Liver (tissue), 9 donors: ENCODE measurements around the gene ATF4. TPM values are rescaled to one million over a fixed set of nuclear protein-coding genes. Genes with fewer than 3 reads are reported as not detected.

Experiments used
- DNase-seq: peaks from one replicate; pipeline ENCODE4 v3.0.0-alpha.2; 2017; ENCODE audit warnings: low spot score
- H3K27ac ChIP-seq, 2 donors: one replicate each; pipeline ENCODE4 v1.7.0; 2013; ENCODE audit warnings: inconsistent platforms in 2 of 2, low read length in 2 of 2, control low read depth in 1 of 2, low read depth in 1 of 2, mild to moderate bottlenecking in 1 of 2
- H3K27me3 ChIP-seq, 4 donors: one replicate each; pipeline versions ENCODE4 v1.6.1 to v1.7.0; 2013; ENCODE audit warnings: low read length in 3 of 4, inconsistent platforms in 1 of 4, mild to moderate bottlenecking in 1 of 4, moderate library complexity in 1 of 4; ENCODE audit not compliant: control insufficient read depth in 4 of 4, insufficient read depth in 4 of 4
- H3K36me3 ChIP-seq, 4 donors: one replicate each; pipeline versions ENCODE4 v1.6.1 to v1.7.0; 2013; ENCODE audit warnings: low read length in 3 of 4, mild to moderate bottlenecking in 3 of 4, low read depth in 1 of 4, moderate library complexity in 1 of 4; ENCODE audit not compliant: control insufficient read depth in 4 of 4, insufficient read depth in 3 of 4
- H3K4me1 ChIP-seq, 4 donors: one replicate each; pipeline versions ENCODE4 v1.6.1 to v1.7.0; 2013; ENCODE audit warnings: low read length in 3 of 4, mild to moderate bottlenecking in 3 of 4, moderate library complexity in 1 of 4; ENCODE audit not compliant: control insufficient read depth in 4 of 4, insufficient read depth in 4 of 4
- H3K4me3 ChIP-seq, 3 donors: one replicate each; pipeline versions ENCODE4 v1.6.1 to v1.7.0; 2013; ENCODE audit warnings: low read length in 3 of 3, control low read depth in 1 of 3, low read depth in 1 of 3, mild to moderate bottlenecking in 1 of 3
- H3K9ac ChIP-seq, 2 donors: one replicate each; pipeline ENCODE4 v1.7.0; 2013; ENCODE audit warnings: low read length in 2 of 2, mild to moderate bottlenecking in 2 of 2, moderate library complexity in 2 of 2, control low read depth in 1 of 2, low read depth in 1 of 2
- H3K9me3 ChIP-seq, 4 donors: one replicate each; pipeline versions ENCODE4 v1.6.1 to v1.7.0; 2013; ENCODE audit warnings: low read length in 3 of 4; ENCODE audit not compliant: control insufficient read depth in 4 of 4
- EGR1 ChIP-seq, 2 donors: IDR thresholded peaks; 2 replicates each; pipeline ENCODE4 v1.6.1; 2016 to 2018; ENCODE audit warnings: antibody characterized with exemption in 2 of 2, low read depth in 2 of 2
- FOXA1 ChIP-seq: IDR thresholded peaks from 2 replicates; pipeline ENCODE4 v1.6.1; 2016; ENCODE audit warnings: antibody characterized with exemption
- FOXA2 ChIP-seq: IDR thresholded peaks from 2 replicates; pipeline ENCODE4 v1.6.1; 2016; ENCODE audit warnings: antibody characterized with exemption
- GABPA ChIP-seq, 2 donors: IDR thresholded peaks in 1 of 2; conservative IDR thresholded peaks in 1 of 2; 2 replicates each; pipeline ENCODE4 v1.6.1; 2016; ENCODE audit warnings: antibody characterized with exemption in 2 of 2, mild to moderate bottlenecking in 1 of 2, moderate library complexity in 1 of 2
- HNF4A ChIP-seq, 2 donors: conservative IDR thresholded peaks; 2 replicates each; pipeline ENCODE4 v1.6.1; 2016; ENCODE audit warnings: antibody characterized with exemption in 2 of 2, mild to moderate bottlenecking in 2 of 2
- HNF4G ChIP-seq: IDR thresholded peaks from 2 replicates; pipeline ENCODE4 v1.6.1; 2016; ENCODE audit warnings: antibody characterized with exemption
- JUND ChIP-seq, 2 donors: IDR thresholded peaks; 2 replicates each; pipeline ENCODE4 v1.6.1; 2016; ENCODE audit warnings: antibody characterized with exemption in 2 of 2
- NR2F2 ChIP-seq: IDR thresholded peaks from 2 replicates; pipeline ENCODE4 v1.6.1; 2016; ENCODE audit warnings: antibody characterized with exemption
- RAD21 ChIP-seq, 2 donors: IDR thresholded peaks; 2 replicates each; pipeline ENCODE4 v1.6.1; 2016; ENCODE audit warnings: antibody characterized with exemption in 2 of 2, mild to moderate bottlenecking in 2 of 2
- RXRA ChIP-seq, 2 donors: IDR thresholded peaks; 2 replicates each; pipeline ENCODE4 v1.6.1; 2017 to 2018; ENCODE audit warnings: antibody characterized with exemption in 2 of 2, mild to moderate bottlenecking in 1 of 2
- YY1 ChIP-seq: IDR thresholded peaks from 2 replicates; pipeline ENCODE4 v1.6.1; 2016; ENCODE audit warnings: antibody characterized with exemption, mild to moderate bottlenecking
- WGBS: extraction: QIAGEN DNeasy Blood & Tissue Kit; methylation state at CpG from one replicate; pipeline ENCODE4 v1.1.7; 2013; 5-methylcytosine and 5-hydroxymethylcytosine counted together
- polyA plus RNA-seq, 2 donors: library from polyadenylated mRNA; stranded (reverse) in 1 of 2; unstranded in 1 of 2; fragments of 200-250 nt in 1 of 2; fragments of >200 nt in 1 of 2; fragmentation: Nextera tagmentation in 1 of 2; extraction: Ambion mirVana in 1 of 2; gene quantifications; one replicate each; pipeline versions ENCODE4 v1.2.1 to v1.2.3, GENCODE V29; 2013 to 2015
- total RNA-seq, 2 donors: library from RNA; depleted of rRNA; stranded (reverse); fragments of >200 nt; gene quantifications; one replicate each; pipeline ENCODE4 v1.2.3, GENCODE V29; 2014
- TF ChIP-seq, protein P1 (sequence below): IDR thresholded peaks from 2 replicates; pipeline ENCODE4 v1.6.1; 2016; ENCODE audit warnings: antibody characterized with exemption
- TF ChIP-seq, protein P2 (sequence below): IDR thresholded peaks from 2 replicates; pipeline ENCODE4 v1.6.1; 2016; ENCODE audit warnings: antibody characterized with exemption
- TF ChIP-seq, protein P3 (sequence below): IDR thresholded peaks from 2 replicates; pipeline ENCODE4 v1.6.1; 2016; ENCODE audit warnings: antibody characterized with exemption, mild to moderate bottlenecking
- TF ChIP-seq, protein P4 (sequence below): IDR thresholded peaks from 2 replicates; pipeline ENCODE4 v1.6.1; 2016; ENCODE audit warnings: antibody characterized with exemption
- donor health status: healthy.
- donor health status: healthy.
- donor health status: healthy.
- donor health status: healthy.
- donor health status: healthy.

Gene ATF4
- total and polyA plus RNA-seq, 4 donors: 112 to 211 (median 169) TPM

DNA sequence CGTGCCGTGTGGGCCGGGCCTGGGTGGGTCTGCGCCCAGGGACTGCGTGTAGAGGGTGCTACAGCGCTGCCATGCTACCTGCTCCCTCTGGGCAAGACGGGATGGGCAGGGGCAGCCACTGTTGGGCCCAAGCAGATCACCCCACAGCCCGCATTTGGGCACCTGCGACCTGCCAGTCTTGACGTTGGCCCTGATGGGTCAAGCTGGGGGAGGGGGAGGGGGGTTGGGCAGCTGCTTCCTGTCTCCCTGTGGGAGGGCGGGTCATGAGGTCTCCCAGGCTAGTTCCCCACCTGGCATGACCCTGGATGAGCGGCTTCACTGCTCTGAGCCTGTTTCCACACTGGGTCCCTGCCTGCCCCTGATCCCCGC, 15.0 kb downstream of the ATF4 start:
- Histone ChIP-seq H3K4me3 (no peak overlapping the region), H3K27me3 (no peaks in the 10 kb centered on the region), H3K36me3 (no peaks in the 10 kb centered on the region), H3K4me1 (peaks cover 9 to 26% (median 20%) of the 10 kb centered on the region in 4 donors), H3K27ac (no peak overlapping the region), H3K9ac (no peak overlapping the region), H3K9me3 (no peaks in the 10 kb centered on the region)
- no peak for DNase-seq
- WGBS: 40% methylated on average over 13 of the region's 13 CpGs
- TF ChIP-seq RXRA (IDR thresholded peaks at IDR 0.05) (no peak), YY1 (no peak), FOXA1 (no peak), HNF4G (no peak), RAD21 (IDR thresholded peaks at IDR 0.05) (no peak), HNF4A (conservative IDR thresholded peaks at IDR 0.05) (no peak), GABPA (IDR thresholded peaks at IDR 0.05 in 1 of 2, conservative IDR thresholded peaks at IDR 0.05 in 1 of 2) (no peak), FOXA2 (no peak), EGR1 (IDR thresholded peaks at IDR 0.05; ENCODE audit: low read depth in 2 of 2) (no peak), JUND (IDR thresholded peaks at IDR 0.05) (no peak)
- TF ChIP-seq, protein P1, sequence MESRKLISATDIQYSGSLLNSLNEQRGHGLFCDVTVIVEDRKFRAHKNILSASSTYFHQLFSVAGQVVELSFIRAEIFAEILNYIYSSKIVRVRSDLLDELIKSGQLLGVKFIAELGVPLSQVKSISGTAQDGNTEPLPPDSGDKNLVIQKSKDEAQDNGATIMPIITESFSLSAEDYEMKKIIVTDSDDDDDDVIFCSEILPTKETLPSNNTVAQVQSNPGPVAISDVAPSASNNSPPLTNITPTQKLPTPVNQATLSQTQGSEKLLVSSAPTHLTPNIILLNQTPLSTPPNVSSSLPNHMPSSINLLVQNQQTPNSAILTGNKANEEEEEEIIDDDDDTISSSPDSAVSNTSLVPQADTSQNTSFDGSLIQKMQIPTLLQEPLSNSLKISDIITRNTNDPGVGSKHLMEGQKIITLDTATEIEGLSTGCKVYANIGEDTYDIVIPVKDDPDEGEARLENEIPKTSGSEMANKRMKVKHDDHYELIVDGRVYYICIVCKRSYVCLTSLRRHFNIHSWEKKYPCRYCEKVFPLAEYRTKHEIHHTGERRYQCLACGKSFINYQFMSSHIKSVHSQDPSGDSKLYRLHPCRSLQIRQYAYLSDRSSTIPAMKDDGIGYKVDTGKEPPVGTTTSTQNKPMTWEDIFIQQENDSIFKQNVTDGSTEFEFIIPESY: no peak
- TF ChIP-seq, protein P2, sequence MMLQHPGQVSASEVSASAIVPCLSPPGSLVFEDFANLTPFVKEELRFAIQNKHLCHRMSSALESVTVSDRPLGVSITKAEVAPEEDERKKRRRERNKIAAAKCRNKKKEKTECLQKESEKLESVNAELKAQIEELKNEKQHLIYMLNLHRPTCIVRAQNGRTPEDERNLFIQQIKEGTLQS: no peak
- TF ChIP-seq, protein P3, sequence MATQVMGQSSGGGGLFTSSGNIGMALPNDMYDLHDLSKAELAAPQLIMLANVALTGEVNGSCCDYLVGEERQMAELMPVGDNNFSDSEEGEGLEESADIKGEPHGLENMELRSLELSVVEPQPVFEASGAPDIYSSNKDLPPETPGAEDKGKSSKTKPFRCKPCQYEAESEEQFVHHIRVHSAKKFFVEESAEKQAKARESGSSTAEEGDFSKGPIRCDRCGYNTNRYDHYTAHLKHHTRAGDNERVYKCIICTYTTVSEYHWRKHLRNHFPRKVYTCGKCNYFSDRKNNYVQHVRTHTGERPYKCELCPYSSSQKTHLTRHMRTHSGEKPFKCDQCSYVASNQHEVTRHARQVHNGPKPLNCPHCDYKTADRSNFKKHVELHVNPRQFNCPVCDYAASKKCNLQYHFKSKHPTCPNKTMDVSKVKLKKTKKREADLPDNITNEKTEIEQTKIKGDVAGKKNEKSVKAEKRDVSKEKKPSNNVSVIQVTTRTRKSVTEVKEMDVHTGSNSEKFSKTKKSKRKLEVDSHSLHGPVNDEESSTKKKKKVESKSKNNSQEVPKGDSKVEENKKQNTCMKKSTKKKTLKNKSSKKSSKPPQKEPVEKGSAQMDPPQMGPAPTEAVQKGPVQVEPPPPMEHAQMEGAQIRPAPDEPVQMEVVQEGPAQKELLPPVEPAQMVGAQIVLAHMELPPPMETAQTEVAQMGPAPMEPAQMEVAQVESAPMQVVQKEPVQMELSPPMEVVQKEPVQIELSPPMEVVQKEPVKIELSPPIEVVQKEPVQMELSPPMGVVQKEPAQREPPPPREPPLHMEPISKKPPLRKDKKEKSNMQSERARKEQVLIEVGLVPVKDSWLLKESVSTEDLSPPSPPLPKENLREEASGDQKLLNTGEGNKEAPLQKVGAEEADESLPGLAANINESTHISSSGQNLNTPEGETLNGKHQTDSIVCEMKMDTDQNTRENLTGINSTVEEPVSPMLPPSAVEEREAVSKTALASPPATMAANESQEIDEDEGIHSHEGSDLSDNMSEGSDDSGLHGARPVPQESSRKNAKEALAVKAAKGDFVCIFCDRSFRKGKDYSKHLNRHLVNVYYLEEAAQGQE: no peak
- TF ChIP-seq, protein P4, sequence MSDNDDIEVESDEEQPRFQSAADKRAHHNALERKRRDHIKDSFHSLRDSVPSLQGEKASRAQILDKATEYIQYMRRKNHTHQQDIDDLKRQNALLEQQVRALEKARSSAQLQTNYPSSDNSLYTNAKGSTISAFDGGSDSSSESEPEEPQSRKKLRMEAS: no peak

DNA sequence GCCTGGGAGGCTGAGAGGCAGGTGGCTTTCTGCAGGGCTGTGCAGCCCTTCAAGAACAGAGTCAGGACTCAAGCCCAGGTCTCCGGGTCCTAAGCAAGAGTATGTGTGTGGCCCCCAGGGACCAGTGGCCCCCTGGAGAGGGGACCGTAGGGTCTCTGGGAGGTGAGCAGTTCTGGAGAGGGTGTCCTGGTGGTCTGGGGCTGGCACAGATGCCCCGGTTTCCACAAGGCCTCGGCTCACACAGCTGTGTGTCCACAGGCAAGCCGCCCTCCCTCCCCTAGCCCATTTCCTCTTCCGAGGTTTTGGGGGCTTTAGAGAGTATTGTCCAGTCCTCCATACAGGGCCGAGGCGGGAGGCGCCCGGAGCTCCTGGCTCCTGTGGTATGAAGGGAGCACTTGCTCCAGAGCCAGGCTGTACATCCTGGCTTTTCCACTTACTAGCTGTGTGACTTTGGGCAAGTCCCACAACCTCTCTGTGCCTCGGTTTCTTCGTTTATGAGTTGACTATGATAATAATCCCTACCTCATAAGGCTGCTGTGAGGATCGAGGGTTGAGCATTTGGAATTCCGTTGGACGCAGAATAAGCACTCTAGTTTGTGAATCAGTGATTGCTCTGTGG, 15.6 kb downstream of the ATF4 start:
- no peaks in the 10 kb centered on the region for H3K36me3 ChIP-seq
- no peaks in the 10 kb centered on the region for H3K9me3 ChIP-seq
- no peak for DNase-seq
- no peaks in the 10 kb centered on the region for H3K27me3 ChIP-seq
- peaks cover 9 to 20% (median 14%) of the 10 kb centered on the region in 4 donors for H3K4me1 ChIP-seq
- no peak overlapping the region for H3K4me3 ChIP-seq
- TF ChIP-seq RXRA (IDR thresholded peaks at IDR 0.05) (no peak), HNF4A (conservative IDR thresholded peaks at IDR 0.05) (no peak), FOXA2 (no peak), JUND (IDR thresholded peaks at IDR 0.05) (no peak), NR2F2 (no peak), RAD21 (IDR thresholded peaks at IDR 0.05) (no peak)
- TF ChIP-seq, protein P2: no peak
- H3K9ac ChIP-seq: no peak overlapping the region
- WGBS: 87% methylated on average over 15 of the region's 15 CpGs
- H3K27ac ChIP-seq: no peak overlapping the region
